NB4 (cell line): ENCODE data around the gene TBC1D22A.

ENCODE experiments used
- MYC ChIP-seq: IDR thresholded peaks from 2 replicates; pipeline ENCODE4 v1.6.1; 2011; ENCODE audit warnings: low read depth, low read length
- TF ChIP-seq, protein P1 (sequence below): IDR thresholded peaks from one replicate; pipeline ENCODE4 v1.5.1; 2012; ENCODE audit warnings: low read depth, low read length

DNA sequence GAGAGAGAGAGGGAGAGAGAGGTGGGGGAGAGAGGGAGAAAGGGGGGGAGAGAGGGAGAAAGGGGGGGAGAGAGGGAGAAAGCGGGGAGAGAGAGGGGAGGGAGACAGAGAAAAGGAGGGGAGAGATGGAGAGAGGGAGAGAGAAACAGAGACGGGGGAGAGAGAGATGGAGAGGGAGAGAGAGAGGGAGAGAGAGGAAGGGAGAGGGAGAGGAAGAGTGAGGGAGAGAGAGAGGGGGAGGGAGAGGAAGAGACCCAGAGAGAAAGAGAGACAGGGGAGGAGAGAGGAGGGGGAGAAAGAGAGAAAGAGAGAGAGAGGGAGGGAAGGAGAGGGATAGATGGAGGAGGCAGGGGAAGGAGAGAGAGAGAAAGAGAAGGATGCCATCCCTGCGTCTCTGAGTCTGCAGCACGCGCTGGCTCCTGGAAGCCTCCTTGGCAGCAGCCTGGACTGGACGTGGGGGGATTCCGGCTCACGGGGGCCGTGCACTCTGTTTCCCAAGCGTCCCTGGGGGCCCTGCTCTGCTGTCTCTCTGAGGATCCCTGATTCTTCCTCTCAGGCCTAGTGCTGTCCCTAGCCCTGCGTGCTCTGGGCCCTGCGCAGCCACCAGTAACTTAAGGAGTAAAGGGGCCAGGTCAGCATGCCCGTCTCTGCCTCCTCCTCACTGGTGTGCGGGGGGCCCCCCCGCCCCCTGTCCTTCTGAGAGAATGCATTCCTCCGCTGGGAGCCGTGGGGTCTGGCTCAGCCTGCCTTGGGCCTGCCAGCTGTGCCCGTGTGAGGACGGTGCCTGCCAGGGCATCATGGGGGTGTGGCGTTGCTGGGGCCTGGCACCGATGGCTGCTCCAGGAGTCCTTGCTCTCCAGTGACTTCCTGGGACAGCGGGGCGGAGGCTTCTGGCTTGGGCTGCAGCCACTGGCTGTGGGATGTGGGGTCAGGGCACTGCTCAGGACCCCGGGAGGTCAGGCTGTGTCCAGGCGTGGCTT, 429.5 kb downstream of the TBC1D22A start:
- TF ChIP-seq, protein P1, sequence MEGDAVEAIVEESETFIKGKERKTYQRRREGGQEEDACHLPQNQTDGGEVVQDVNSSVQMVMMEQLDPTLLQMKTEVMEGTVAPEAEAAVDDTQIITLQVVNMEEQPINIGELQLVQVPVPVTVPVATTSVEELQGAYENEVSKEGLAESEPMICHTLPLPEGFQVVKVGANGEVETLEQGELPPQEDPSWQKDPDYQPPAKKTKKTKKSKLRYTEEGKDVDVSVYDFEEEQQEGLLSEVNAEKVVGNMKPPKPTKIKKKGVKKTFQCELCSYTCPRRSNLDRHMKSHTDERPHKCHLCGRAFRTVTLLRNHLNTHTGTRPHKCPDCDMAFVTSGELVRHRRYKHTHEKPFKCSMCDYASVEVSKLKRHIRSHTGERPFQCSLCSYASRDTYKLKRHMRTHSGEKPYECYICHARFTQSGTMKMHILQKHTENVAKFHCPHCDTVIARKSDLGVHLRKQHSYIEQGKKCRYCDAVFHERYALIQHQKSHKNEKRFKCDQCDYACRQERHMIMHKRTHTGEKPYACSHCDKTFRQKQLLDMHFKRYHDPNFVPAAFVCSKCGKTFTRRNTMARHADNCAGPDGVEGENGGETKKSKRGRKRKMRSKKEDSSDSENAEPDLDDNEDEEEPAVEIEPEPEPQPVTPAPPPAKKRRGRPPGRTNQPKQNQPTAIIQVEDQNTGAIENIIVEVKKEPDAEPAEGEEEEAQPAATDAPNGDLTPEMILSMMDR, result no peak
- no peak for TF ChIP-seq MYC
